K562 (cell line): ENCODE results near the gene PPIP5K2. TPM values are rescaled to one million over a fixed set of nuclear protein-coding genes. Genes with fewer than 3 reads are reported as not detected.

ENCODE experiments used
- BRF1 ChIP-seq: IDR thresholded peaks from 3 replicates; pipeline ENCODE4 v1.6.1; 2011; ENCODE audit warnings: borderline replicate concordance, mild to moderate bottlenecking; ENCODE audit not compliant: insufficient read length; ENCODE audit errors: extremely low read depth
- CBX8 ChIP-seq: fragments of 200-600 bp; sonication (generic); IDR thresholded peaks from 2 replicates; pipeline ENCODE4 v1.6.1; 2012; ENCODE audit warnings: borderline replicate concordance, mixed run types, low read depth, mild to moderate bottlenecking, moderate library complexity, mixed read lengths, low read length, control low read depth, inconsistent platforms; ENCODE audit not compliant: poor library complexity, severe bottlenecking; ENCODE audit errors: extremely low read depth
- ETV6 ChIP-seq, 3 experiments: fragments of 150-350 bp in 1 of 3; sonication (generic) in 1 of 3; formaldehyde crosslinking in 1 of 3; IDR thresholded peaks; 2 replicates each; pipeline versions ENCODE4 v1.6.1 to v1.8.0; 2014 to 2022; ENCODE audit warnings: borderline replicate concordance in 2 of 3, low read depth in 2 of 3, antibody characterized with exemption in 1 of 3, low read length in 1 of 3, mild to moderate bottlenecking in 1 of 3, missing genetic modification reagents in 1 of 3
- MAFG ChIP-seq: fragments of 450-650 bp; conservative IDR thresholded peaks from 2 replicates; pipeline ENCODE4 v1.6.1; 2016; ENCODE audit warnings: missing genetic modification characterization, missing compliant biosample characterization
- MCM3 ChIP-seq: fragments of 450-650 bp; IDR thresholded peaks from 2 replicates; pipeline ENCODE4 v1.6.1; 2016
- MTA1 ChIP-seq: fragments of 450-650 bp; IDR thresholded peaks from 2 replicates; pipeline ENCODE4 v1.6.1; 2017; ENCODE audit warnings: borderline replicate concordance
- PTTG1 ChIP-seq: fragments of 450-650 bp; IDR thresholded peaks from 2 replicates; pipeline ENCODE4 v1.6.1; 2016; ENCODE audit warnings: low read depth, mild to moderate bottlenecking, missing genetic modification characterization, missing compliant biosample characterization
- SNRNP70 ChIP-seq: fragments of 200-400 bp; formaldehyde crosslinking; optimal IDR thresholded peaks from 2 replicates; pipeline ENCODE3; 2017; ENCODE audit warnings: low read depth, low read length
- SP1 ChIP-seq: sonication (generic); formaldehyde crosslinking; IDR thresholded peaks from 2 replicates; pipeline ENCODE4 v1.8.1; 2022; ENCODE audit warnings: mild to moderate bottlenecking, missing genetic modification reagents
- ZNF408 ChIP-seq: fragments of 250-450 bp; sonication (Bioruptor Pico); IDR thresholded peaks from 2 replicates; pipeline ENCODE4 v1.4.0; 2020; ENCODE audit warnings: low read depth, mild to moderate bottlenecking, moderate library complexity
- ZNF778 ChIP-seq: fragments of 450-650 bp; formaldehyde crosslinking; IDR thresholded peaks from 2 replicates; pipeline ENCODE4 v1.4.0; 2020; ENCODE audit warnings: mild to moderate bottlenecking, moderate library complexity
- polyA plus RNA-seq, 8 experiments: library from polyadenylated mRNA; depleted of rRNA in 4 of 8; stranded (reverse) in 5 of 8; unstranded in 3 of 8; fragments of >200 nt; fragmentation: Nextera tagmentation in 2 of 8; fragmentation: Illumina TruSeq in 1 of 8; extraction: Ambion mirVana in 2 of 8; extraction: Trizol in 1 of 8; gene quantifications; 2 replicates each; pipeline versions ENCODE4 v1.2.1 to v1.2.3, GENCODE V29; 2011 to 2014; ENCODE audit warnings: inconsistent platforms in 1 of 8, missing spikeins in 1 of 8
- total RNA-seq, 7 experiments: library from RNA; depleted of rRNA in 6 of 7; stranded (reverse); fragments of >200 nt in 6 of 7; fragmentation: Illumina TruSeq in 2 of 7; extraction: Trizol in 2 of 7; gene quantifications; 2 replicates each; pipeline versions ENCODE4 v1.2.1 to v1.2.3, GENCODE V29; 2011 to 2021; ENCODE audit warnings: low replicate concordance in 1 of 7
- TF ChIP-seq, protein P1 (sequence below), 2 experiments: IDR thresholded peaks in 1 of 2; conservative IDR thresholded peaks in 1 of 2; 2 replicates each; pipeline ENCODE4 v1.6.1; 2016; ENCODE audit warnings: low read depth in 2 of 2, mild to moderate bottlenecking in 1 of 2, missing compliant biosample characterization in 1 of 2, missing genetic modification characterization in 1 of 2, moderate library complexity in 1 of 2
- TF ChIP-seq, protein P2 (sequence below): IDR thresholded peaks from 2 replicates; pipeline ENCODE4 v1.6.1; 2012; ENCODE audit warnings: low read depth, low read length, improper control_type of control experiment, borderline replicate concordance
- TF ChIP-seq, protein P3 (sequence below): conservative IDR thresholded peaks from 2 replicates; pipeline ENCODE4 v1.6.1; 2011; ENCODE audit warnings: low read depth, mild to moderate bottlenecking, low read length; ENCODE audit not compliant: control insufficient read depth
- TF ChIP-seq, protein P4 (sequence below): sonication (generic); formaldehyde crosslinking; IDR thresholded peaks from 2 replicates; pipeline ENCODE4 v1.8.1; 2022; ENCODE audit warnings: missing genetic modification reagents
- TF ChIP-seq, protein P5 (sequence below): sonication (generic); formaldehyde crosslinking; IDR thresholded peaks from 2 replicates; pipeline ENCODE4 v1.8.1; 2023; ENCODE audit warnings: mild to moderate bottlenecking, missing genetic modification reagents

PPIP5K2 gene
- total and polyA plus RNA-seq, 9 of the 15 experiments (the other 6 are each of a cell fraction or from before 2014, with no cell fraction given), result 39.4 to 150 (median 99.1) TPM

DNA sequence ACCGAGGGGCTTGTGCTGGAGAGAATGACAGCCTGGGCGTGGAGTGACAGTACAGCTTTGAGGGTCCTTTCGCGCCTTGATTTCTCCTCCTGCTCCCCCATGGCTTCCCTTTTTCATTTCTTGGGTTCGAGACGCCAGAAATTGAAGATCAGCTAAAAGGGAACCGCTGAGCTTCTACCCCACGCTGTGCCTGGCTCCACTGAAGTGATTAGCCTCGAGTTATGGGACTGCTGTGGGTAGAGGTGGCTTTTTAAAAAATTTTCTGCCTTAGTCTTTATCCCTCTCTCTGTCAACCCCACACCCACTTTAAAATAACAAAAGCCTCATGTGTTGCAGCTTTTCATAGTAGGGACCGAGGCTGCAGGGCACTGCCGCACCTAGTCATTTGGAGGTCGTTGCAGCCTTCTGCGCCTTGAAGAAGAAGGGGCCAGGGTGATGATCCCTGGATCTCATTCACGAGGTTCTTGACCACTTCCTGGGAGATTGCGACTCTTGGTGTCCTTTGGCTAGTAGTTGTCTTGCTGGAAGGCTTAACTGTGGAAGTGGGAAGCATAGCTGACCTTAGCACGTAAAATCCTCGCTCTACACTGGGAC lies 603 bp downstream of the PPIP5K2 start (continued):
- TF ChIP-seq SP1 (CRISPR knock-in tag), result no peak
- TF ChIP-seq BRF1, result no peak
- TF ChIP-seq, protein P1, sequence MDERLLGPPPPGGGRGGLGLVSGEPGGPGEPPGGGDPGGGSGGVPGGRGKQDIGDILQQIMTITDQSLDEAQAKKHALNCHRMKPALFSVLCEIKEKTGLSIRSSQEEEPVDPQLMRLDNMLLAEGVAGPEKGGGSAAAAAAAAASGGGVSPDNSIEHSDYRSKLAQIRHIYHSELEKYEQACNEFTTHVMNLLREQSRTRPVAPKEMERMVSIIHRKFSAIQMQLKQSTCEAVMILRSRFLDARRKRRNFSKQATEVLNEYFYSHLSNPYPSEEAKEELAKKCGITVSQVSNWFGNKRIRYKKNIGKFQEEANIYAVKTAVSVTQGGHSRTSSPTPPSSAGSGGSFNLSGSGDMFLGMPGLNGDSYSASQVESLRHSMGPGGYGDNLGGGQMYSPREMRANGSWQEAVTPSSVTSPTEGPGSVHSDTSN (CRISPR knock-in tag; IDR thresholded peaks at IDR 0.05; ENCODE audit: low read depth), result no peak
- TF ChIP-seq, protein P1 (tag; conservative IDR thresholded peaks at IDR 0.05; ENCODE audit: low read depth), result no peak
- TF ChIP-seq, protein P2, sequence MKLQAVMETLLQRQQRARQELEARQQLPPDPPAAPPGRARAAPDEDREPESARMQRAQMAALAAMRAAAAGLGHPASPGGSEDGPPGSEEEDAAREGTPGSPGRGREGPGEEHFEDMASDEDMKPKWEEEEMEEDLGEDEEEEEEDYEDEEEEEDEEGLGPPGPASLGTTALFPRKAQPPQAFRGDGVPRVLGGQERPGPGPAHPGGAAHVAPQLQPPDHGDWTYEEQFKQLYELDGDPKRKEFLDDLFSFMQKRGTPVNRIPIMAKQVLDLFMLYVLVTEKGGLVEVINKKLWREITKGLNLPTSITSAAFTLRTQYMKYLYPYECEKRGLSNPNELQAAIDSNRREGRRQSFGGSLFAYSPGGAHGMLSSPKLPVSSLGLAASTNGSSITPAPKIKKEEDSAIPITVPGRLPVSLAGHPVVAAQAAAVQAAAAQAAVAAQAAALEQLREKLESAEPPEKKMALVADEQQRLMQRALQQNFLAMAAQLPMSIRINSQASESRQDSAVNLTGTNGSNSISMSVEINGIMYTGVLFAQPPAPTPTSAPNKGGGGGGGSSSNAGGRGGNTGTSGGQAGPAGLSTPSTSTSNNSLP, result no peak
- TF ChIP-seq, protein P3, sequence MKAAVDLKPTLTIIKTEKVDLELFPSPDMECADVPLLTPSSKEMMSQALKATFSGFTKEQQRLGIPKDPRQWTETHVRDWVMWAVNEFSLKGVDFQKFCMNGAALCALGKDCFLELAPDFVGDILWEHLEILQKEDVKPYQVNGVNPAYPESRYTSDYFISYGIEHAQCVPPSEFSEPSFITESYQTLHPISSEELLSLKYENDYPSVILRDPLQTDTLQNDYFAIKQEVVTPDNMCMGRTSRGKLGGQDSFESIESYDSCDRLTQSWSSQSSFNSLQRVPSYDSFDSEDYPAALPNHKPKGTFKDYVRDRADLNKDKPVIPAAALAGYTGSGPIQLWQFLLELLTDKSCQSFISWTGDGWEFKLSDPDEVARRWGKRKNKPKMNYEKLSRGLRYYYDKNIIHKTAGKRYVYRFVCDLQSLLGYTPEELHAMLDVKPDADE, result no peak
- TF ChIP-seq, protein P4, sequence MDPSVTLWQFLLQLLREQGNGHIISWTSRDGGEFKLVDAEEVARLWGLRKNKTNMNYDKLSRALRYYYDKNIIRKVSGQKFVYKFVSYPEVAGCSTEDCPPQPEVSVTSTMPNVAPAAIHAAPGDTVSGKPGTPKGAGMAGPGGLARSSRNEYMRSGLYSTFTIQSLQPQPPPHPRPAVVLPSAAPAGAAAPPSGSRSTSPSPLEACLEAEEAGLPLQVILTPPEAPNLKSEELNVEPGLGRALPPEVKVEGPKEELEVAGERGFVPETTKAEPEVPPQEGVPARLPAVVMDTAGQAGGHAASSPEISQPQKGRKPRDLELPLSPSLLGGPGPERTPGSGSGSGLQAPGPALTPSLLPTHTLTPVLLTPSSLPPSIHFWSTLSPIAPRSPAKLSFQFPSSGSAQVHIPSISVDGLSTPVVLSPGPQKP (CRISPR knock-in tag), result no peak
- no peak for TF ChIP-seq SNRNP70
- no peak for TF ChIP-seq ZNF778 (CRISPR knock-in tag)
- TF ChIP-seq ETV6 (IDR thresholded peaks at IDR 0.05; ENCODE audit: borderline replicate concordance in 1 of 2, low read depth in 2 of 2, low read length in 1 of 2), result no peak
- TF ChIP-seq ETV6 (CRISPR knock-in tag; IDR thresholded peaks at IDR 0.05; ENCODE audit: borderline replicate concordance), result no peak
- no peak for TF ChIP-seq MAFG (tag)
- no peak for TF ChIP-seq CBX8
- no peak for TF ChIP-seq PTTG1 (tag)
- TF ChIP-seq, protein P5, sequence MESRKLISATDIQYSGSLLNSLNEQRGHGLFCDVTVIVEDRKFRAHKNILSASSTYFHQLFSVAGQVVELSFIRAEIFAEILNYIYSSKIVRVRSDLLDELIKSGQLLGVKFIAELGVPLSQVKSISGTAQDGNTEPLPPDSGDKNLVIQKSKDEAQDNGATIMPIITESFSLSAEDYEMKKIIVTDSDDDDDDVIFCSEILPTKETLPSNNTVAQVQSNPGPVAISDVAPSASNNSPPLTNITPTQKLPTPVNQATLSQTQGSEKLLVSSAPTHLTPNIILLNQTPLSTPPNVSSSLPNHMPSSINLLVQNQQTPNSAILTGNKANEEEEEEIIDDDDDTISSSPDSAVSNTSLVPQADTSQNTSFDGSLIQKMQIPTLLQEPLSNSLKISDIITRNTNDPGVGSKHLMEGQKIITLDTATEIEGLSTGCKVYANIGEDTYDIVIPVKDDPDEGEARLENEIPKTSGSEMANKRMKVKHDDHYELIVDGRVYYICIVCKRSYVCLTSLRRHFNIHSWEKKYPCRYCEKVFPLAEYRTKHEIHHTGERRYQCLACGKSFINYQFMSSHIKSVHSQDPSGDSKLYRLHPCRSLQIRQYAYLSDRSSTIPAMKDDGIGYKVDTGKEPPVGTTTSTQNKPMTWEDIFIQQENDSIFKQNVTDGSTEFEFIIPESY (CRISPR knock-in tag), result no peak
- no peak for TF ChIP-seq MTA1
- no peak for TF ChIP-seq ZNF408
- TF ChIP-seq MCM3, result no peak
